Measurements from ENCODE around the gene CXCR1.

GRCh38 chr2:218202266-218202665 lies 35.5 kb upstream of the CXCR1 start:
- TF ChIP-seq CTCF (optimal IDR thresholded peaks at IDR 0.05 in 1 of 3, IDR thresholded peaks at IDR 0.05 in 1 of 3, conservative IDR thresholded peaks at IDR 0.05 in 1 of 3; ENCODE audit: extremely low read depth in 1 of 3, insufficient read depth in 2 of 3, low read length in 3 of 3) = no peak
- no peak for TF ChIP-seq EZH2 (IDR thresholded peaks at IDR 0.05; ENCODE audit: low read length)

Measured in keratinocyte (primary cell).